ENCODE results near the gene GDF2. TPM values are rescaled to one million over a fixed set of nuclear protein-coding genes. Genes with fewer than 3 reads are reported as not detected.

The GDF2 gene
- total and polyA plus RNA-seq, 2 of the 4 experiments (the other 2 are of a cell fraction), result under 0.01 TPM; not detected in 1

- H4K20me1 ChIP-seq (ENCODE audit: insufficient read depth, low read length), result no peaks in the 10 kb centered on the region
- dilution Hi-C loops (cut with HindIII; ENCODE audit: low sequenced_read_pairs, unreplicated experiment), result no loop called here
- H3K14ac ChIP-seq (replicated peaks; ENCODE audit: low read depth, low read length), result no peak overlapping the region
- peaks cover 21% of the 10 kb centered on the region for H3K27me3 ChIP-seq (ENCODE audit: control insufficient read depth, insufficient read depth, low read length)
- H2BK5ac ChIP-seq (ENCODE audit: low read depth, low read length, poor library complexity, severe bottlenecking), result no peak overlapping the region
- no peak overlapping the region for H2AFZ ChIP-seq (replicated peaks; ENCODE audit: low read length, poor library complexity)
- H2BK120ac ChIP-seq (ENCODE audit: low read depth, low read length), result no peak overlapping the region
- H3K4ac ChIP-seq (ENCODE audit: low read depth, low read length), result no peak overlapping the region
- H2BK20ac ChIP-seq (ENCODE audit: low read depth, low read length), result no peak overlapping the region
- H3K4me2 ChIP-seq (ENCODE audit: low read depth, low read length), result no peak overlapping the region
- no peak for TF ChIP-seq MAZ (IDR thresholded peaks at IDR 0.05; ENCODE audit: borderline replicate concordance, low read depth, low read length)
- TF ChIP-seq MXI1 (IDR thresholded peaks at IDR 0.05; ENCODE audit: borderline replicate concordance, low read depth, low read length), result no peak
- no peak for TF ChIP-seq RFX5 (IDR thresholded peaks at IDR 0.05; ENCODE audit: low read depth, low read length)
- TF ChIP-seq RAD21 (IDR thresholded peaks at IDR 0.05; ENCODE audit: low read length), result no peak
- TF ChIP-seq RCOR1 (IDR thresholded peaks at IDR 0.05; ENCODE audit: insufficient replicate concordance, low read length), result no peak
- no peak for TF ChIP-seq BHLHE40 (IDR thresholded peaks at IDR 0.05; ENCODE audit: low read depth, low read length)
- no peak for TF ChIP-seq CHD1 (IDR thresholded peaks at IDR 0.05; ENCODE audit: low read depth, low read length)
- no peak for TF ChIP-seq POLR2A (IDR thresholded peaks at IDR 0.05; ENCODE audit: low read depth, low read length)
- no peak for TF ChIP-seq SMC3 (IDR thresholded peaks at IDR 0.05; ENCODE audit: low read depth, low read length)
- no peak for TF ChIP-seq NFE2L2 (IDR thresholded peaks at IDR 0.05; ENCODE audit: low read depth, low read length)
- TF ChIP-seq MAFK (IDR thresholded peaks at IDR 0.05; ENCODE audit: low read depth, low read length), result no peak
- no peak for TF ChIP-seq FOS (IDR thresholded peaks at IDR 0.05; ENCODE audit: low read depth, low read length)
- TF ChIP-seq, protein P1, sequence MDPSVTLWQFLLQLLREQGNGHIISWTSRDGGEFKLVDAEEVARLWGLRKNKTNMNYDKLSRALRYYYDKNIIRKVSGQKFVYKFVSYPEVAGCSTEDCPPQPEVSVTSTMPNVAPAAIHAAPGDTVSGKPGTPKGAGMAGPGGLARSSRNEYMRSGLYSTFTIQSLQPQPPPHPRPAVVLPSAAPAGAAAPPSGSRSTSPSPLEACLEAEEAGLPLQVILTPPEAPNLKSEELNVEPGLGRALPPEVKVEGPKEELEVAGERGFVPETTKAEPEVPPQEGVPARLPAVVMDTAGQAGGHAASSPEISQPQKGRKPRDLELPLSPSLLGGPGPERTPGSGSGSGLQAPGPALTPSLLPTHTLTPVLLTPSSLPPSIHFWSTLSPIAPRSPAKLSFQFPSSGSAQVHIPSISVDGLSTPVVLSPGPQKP (IDR thresholded peaks at IDR 0.05; ENCODE audit: borderline replicate concordance, low read depth, low read length), result no peak
- TF ChIP-seq USF2 (IDR thresholded peaks at IDR 0.05; ENCODE audit: low read depth, low read length), result no peak
- TF ChIP-seq, protein P2, sequence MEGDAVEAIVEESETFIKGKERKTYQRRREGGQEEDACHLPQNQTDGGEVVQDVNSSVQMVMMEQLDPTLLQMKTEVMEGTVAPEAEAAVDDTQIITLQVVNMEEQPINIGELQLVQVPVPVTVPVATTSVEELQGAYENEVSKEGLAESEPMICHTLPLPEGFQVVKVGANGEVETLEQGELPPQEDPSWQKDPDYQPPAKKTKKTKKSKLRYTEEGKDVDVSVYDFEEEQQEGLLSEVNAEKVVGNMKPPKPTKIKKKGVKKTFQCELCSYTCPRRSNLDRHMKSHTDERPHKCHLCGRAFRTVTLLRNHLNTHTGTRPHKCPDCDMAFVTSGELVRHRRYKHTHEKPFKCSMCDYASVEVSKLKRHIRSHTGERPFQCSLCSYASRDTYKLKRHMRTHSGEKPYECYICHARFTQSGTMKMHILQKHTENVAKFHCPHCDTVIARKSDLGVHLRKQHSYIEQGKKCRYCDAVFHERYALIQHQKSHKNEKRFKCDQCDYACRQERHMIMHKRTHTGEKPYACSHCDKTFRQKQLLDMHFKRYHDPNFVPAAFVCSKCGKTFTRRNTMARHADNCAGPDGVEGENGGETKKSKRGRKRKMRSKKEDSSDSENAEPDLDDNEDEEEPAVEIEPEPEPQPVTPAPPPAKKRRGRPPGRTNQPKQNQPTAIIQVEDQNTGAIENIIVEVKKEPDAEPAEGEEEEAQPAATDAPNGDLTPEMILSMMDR (conservative IDR thresholded peaks at IDR 0.05; ENCODE audit: low read depth, low read length), result no peak
- TF ChIP-seq CEBPB (IDR thresholded peaks at IDR 0.05; ENCODE audit: low read depth, low read length), result no peak
- in situ Hi-C loops (cut with MboI; ENCODE audit: low sequenced_read_pairs), result no loop called here
- no peak overlapping the region for H4K5ac ChIP-seq (ENCODE audit: low read depth, low read length)
- no peak overlapping the region for H2AK9ac ChIP-seq (replicated peaks; ENCODE audit: low read depth, low read length, poor library complexity)
- ChIA-PET POLR2A (ENCODE audit: unreplicated experiment) (no interaction called here), CTCF (no interaction called here)
- no peaks in the 10 kb centered on the region for H3K9me3 ChIP-seq (ENCODE audit: control insufficient read depth, insufficient read depth, low read length)
- H3K4me3 ChIP-seq (ENCODE audit: insufficient read depth, low read depth, low read length), result no peak overlapping the region
- no peaks in the 10 kb centered on the region for H3K4me1 ChIP-seq (ENCODE audit: control insufficient read depth, insufficient read depth, low read length)
- no peak overlapping the region for H2AK5ac ChIP-seq (ENCODE audit: low read depth, low read length)
- no CpG with 5 or more reads among the region's 6 CpGs for WGBS, 2 experiments (ENCODE audit: extremely low coverage in 2 of 2, insufficient read length in 1 of 2)
- H4K8ac ChIP-seq (ENCODE audit: low read depth in 2 of 2, low read length in 2 of 2), result no peak overlapping the region
- H3K23ac ChIP-seq (ENCODE audit: low read depth, low read length), result no peak overlapping the region
- H4K91ac ChIP-seq (ENCODE audit: insufficient read depth, low read depth, low read length), result no peak overlapping the region
- H3K79me1 ChIP-seq (ENCODE audit: low read depth in 1 of 2, low read length in 2 of 2), result no peaks in the 10 kb centered on the region
- ATAC-seq (ENCODE audit: low read depth) (no peak), DNase-seq (no peak)
- H3K9me1 ChIP-seq (ENCODE audit: insufficient read depth, low read length), result no peaks in the 10 kb centered on the region; the same call in 1 of the 2 replicates
- intact Hi-C loops (cut with micrococcal nuclease), result no loop called here
- H3K36me3 ChIP-seq (ENCODE audit: control insufficient read depth, insufficient read depth, low read length), result no peaks in the 10 kb centered on the region
- no TSS peak for BruUV-seq (replicated peaks)
- no peak overlapping the region for H3K9ac ChIP-seq (ENCODE audit: low read depth, low read length)
- no peak overlapping the region for H3K56ac ChIP-seq (ENCODE audit: extremely low read depth, insufficient read depth, low read length)
- H2BK15ac ChIP-seq (ENCODE audit: low read depth, low read length), result no peak overlapping the region
- no peak overlapping the region for H3K27ac ChIP-seq (ENCODE audit: insufficient read depth, low read length)
- no peak overlapping the region for H3K18ac ChIP-seq (ENCODE audit: low read depth, low read length)
These were observed 39.6 kb upstream of the GDF2 start for GRCh38 chr10:47282657-47283018.
